ENCODE measurements around the gene ZBTB26.
"Not testable (repeated sequence)": the region's sequence is repeated elsewhere in the genome, so short reads cannot be mapped to it uniquely, and the experiment has no call there.

Gene ZBTB26

DNA sequence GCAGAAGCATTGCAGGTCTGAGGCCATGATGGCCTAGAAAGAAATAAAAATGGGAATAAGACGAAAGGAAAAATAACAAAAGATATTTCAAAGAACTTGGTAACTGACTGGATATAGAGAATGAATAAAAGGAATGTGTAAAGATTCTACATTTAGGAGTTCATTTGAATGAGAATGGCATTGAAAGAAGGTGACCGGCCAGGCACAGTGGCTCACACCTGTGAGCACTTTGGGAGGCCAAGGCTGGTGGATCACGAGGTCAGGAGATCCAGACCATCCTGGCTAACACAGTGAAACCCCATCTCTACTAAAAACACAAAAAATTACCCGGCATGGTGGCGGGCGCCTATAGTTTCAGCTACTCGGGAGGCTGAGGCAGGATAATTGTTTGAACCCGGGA is 8.6 kb downstream of the ZBTB26 start:
- no peak for DNase-seq

DNA sequence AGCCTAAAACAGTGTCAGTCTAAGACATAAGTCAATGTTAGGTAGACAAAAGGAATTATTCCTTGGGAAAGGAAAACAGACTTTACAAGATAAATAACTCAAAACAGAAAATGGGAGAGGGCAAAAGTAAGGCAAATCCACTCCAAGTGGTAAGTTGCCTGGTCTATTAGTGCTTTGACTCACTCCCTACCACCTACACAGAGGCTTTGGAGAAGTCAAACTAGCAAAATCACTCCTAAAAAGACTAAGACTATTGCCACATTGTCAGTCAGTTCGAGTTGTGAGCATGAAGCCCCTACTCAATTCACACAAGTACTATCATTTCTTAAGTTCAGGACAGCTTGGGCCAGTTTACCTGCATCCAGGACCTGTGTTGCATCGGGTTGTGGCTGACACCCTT is 13.0 kb downstream of the ZBTB26 start:
- no peak for DNase-seq

- peak; percentile 51 for DNase-seq
Observed at GRCh38 chr9:122912964-122913673, 18.2 kb downstream of the ZBTB26 start, which contains the start of gene ZBTB6. Gene ZBTB6, minus strand, starts transcription at chr9:122913323. Its CDS starts 1,251 bp downstream, at chr9:122912072.

DNA sequence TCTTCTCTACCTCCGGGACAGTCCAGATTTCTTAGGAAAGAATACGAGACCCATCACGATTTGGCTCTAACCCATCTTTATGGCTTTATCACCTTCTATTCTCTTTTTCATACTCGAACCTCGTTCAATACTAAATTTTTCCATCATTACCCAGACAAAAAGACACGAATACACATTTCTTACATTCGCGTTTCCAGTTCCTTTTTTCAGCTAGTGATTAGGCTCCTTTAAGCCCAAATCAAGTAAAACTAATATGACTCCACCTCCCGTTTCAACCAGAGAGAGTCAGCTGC is 18.7 kb downstream of the ZBTB26 start:
- DNase-seq = no peak

GRCh38 chr9:122906122-122906521 is 25.2 kb downstream of the ZBTB26 start:
- not testable (repeated sequence) for DNase-seq

DNA sequence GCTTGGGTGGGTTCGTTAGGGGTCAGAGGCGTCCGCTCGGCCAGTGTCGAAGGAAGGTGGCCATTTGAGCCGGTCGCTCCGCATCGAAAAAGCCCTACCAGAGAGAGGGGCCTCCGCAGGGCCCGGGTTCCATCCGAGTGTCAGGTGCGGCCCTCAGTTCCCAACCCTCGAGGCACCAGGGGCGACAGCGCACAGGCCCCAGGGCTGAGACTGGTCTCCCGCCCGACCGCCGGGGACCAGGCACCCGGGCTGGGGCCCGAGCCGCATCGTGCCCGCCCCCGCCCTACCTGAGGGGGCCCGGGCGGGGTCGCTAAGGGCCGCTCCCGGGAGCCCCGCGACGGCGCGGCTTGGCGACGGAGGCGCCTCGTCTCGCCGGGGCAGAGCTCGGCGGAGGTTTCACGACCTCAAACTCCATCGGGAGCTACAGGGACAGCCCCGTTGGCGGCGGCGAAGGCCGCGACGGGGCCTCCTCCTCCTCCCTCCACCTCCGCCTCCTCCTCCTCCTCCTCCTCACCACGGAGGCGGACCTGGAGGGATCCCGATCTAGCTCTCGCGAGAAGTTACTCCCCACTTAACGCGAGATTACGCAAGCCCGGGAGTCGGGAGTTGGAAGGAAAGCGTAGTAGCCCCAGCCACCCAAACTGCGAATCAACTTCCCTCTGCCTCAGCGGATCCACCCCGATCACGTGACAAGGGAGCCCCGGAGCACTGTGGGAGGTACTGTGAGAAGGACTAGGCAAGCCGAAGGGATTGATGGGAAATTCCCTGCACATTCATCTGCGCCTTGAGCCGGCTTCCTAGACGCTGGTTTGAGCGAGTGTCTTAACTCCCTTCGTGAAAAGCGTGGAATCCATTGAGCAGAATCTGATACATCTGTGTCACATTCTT is 26.2 kb downstream of the ZBTB26 start, which contains the start of gene RC3H2:
RC3H2 (minus strand) TSS at position 537 of the 888 bp plus-strand sequence. CDS start 7,850 bp downstream, outside the sequence.
- DNase-seq = peak; percentile 95

- no peak for DNase-seq
Observed at GRCh38 chr9:122904466-122904822, 26.9 kb downstream of the ZBTB26 start.

- DNase-seq = no peak
Observed at GRCh38 chr9:122900791-122901190, 30.5 kb downstream of the ZBTB26 start.

GRCh38 chr9:122897969-122898368 is 33.3 kb downstream of the ZBTB26 start:
- DNase-seq = no peak

- no peak for DNase-seq
Observed at GRCh38 chr9:122888480-122888879, 42.8 kb downstream of the ZBTB26 start.

GRCh38 chr9:122883125-122883524 is 48.2 kb downstream of the ZBTB26 start:
- DNase-seq = no peak

GRCh38 chr9:122879443-122879842 is 51.9 kb downstream of the ZBTB26 start:
- no peak for DNase-seq

DNA sequence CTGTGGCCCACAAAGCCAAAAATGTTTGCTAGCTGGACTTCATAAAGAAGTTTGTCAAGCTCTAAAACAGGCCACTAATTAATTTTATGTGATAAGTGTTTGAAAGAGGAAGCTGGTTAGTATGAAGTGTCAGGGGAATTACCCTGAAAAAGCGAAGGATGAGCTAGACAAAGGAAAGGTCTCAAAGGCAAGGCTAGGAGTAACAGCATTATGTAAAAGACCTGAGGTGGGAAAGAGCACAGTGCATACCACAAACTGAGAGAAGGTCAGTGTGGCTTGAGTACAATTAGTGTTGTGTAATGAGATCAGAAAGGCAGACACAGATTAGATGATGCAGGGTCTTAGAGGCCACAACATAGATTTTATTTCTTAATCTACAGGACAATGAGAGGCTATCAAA is 55.8 kb downstream of the ZBTB26 start:
- DNase-seq = no peak

DNA sequence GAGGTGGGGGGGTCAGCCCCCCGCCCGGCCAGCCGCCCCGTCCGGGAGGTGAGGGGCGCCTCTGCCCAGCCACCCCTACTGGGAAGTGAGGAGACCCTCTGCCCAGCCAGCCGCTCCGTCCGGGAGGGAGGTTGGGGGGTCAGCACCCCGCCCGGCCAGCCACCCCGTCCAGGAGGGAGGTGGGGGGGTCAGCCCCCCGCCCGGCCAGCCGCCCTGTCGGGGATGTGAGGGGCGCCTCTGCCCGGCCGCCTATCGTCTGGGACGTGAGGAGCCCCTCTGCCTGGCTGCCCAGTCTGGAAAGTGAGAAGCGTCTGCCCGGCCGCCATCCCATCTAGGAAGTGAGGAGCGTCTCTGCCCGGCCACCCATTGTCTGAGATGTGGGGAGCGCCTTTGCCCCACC is 64.0 kb downstream of the ZBTB26 start:
- not testable (repeated sequence) for DNase-seq

GRCh38 chr9:122866079-122866478 is 65.2 kb downstream of the ZBTB26 start:
- no peak for DNase-seq

Data from NCI-H2081 treated with DMSO at 0.1 percent for 48 hours (cell line).